Panc1 (cell line): Measurements from ENCODE around the gene MAP3K2. TPM values are rescaled to one million over a fixed set of nuclear protein-coding genes. Genes with fewer than 3 reads are reported as not detected.

Source experiments
- ATAC-seq: fragments of 200-7000 bp; cut with Tn5 transposase; 2 replicates; pipeline ENCODE4 v1.9.1; 2020; ENCODE audit warnings: mild to moderate bottlenecking, moderate library complexity
- BruUV-seq: library from RNA; stranded (reverse); fragments of 400-500 nt; replicated peaks from 2 replicates; lab custom pipeline; 2021; lab: Mats Ljungman, UMichigan
- CTCF ChIA-PET: fragments of 300-600 bp; sonication (Branson Sonifier 250); formaldehyde crosslinking; loops from one replicate; lab custom pipeline; 2022; ENCODE audit warnings: antibody characterized with exemption; lab: Charles Lee
- POLR2A ChIA-PET: fragments of 300-600 bp; sonication (Branson Sonifier 250); formaldehyde crosslinking; loops from one replicate; lab custom pipeline; 2022; ENCODE audit warnings: antibody characterized with exemption; lab: Charles Lee
- DNase-seq: peaks from one replicate; pipeline ENCODE4 v3.0.0-alpha.2; 2010; ENCODE audit warnings: low read depth, low spot score
- H3K27ac ChIP-seq: 2 replicates; pipeline ENCODE4 v1.5.1; 2011; ENCODE audit warnings: mild to moderate bottlenecking, low read length, inconsistent platforms
- H3K27me3 ChIP-seq: fragments of 200-500 bp; sonication (Bioruptor generic); 2 replicates; pipeline ENCODE4 v1.6.0; 2014; ENCODE audit warnings: low read length, inconsistent platforms; ENCODE audit not compliant: control insufficient read depth, insufficient read depth
- H3K36me3 ChIP-seq: fragments of 200-500 bp; sonication (Bioruptor generic); 2 replicates; pipeline ENCODE4 v1.5.1; 2014; ENCODE audit warnings: inconsistent platforms, mild to moderate bottlenecking, low read length, moderate library complexity; ENCODE audit not compliant: control insufficient read depth, insufficient read depth
- H3K4me1 ChIP-seq: 2 replicates; pipeline ENCODE4 v1.5.1; 2011; ENCODE audit warnings: inconsistent platforms, mild to moderate bottlenecking, low read length, moderate library complexity; ENCODE audit not compliant: control insufficient read depth, insufficient read depth
- H3K4me3 ChIP-seq, 2 experiments: 2 replicates each; pipeline ENCODE4 v1.5.1; 2011 to 2012; ENCODE audit warnings: low read depth in 2 of 2, low read length in 2 of 2, mild to moderate bottlenecking in 2 of 2, inconsistent platforms in 1 of 2, moderate library complexity in 1 of 2
- H3K9me3 ChIP-seq: fragments of 200-500 bp; sonication (Bioruptor generic); 2 replicates; pipeline ENCODE4 v1.5.1; 2014; ENCODE audit warnings: low read depth, mild to moderate bottlenecking, inconsistent platforms, low read length, moderate library complexity; ENCODE audit not compliant: control insufficient read depth, insufficient read depth
- CTCF ChIP-seq: fragments of 450-650 bp; IDR thresholded peaks from 2 replicates; pipeline ENCODE4 v1.5.1; 2017; ENCODE audit warnings: mild to moderate bottlenecking
- POLR2AphosphoS5 ChIP-seq: IDR thresholded peaks from 2 replicates; pipeline ENCODE4 v1.6.1; 2012; ENCODE audit warnings: mild to moderate bottlenecking, low read depth, low read length, moderate library complexity
- REST ChIP-seq, 2 experiments: IDR thresholded peaks; 2 replicates each; pipeline ENCODE4 v1.6.1; 2011 to 2012; ENCODE audit warnings: low read depth in 2 of 2, control low read depth in 1 of 2, low read length in 1 of 2, mild to moderate bottlenecking in 1 of 2, moderate library complexity in 1 of 2; ENCODE audit not compliant: insufficient read depth in 1 of 2
- SIN3A ChIP-seq: IDR thresholded peaks from 2 replicates; pipeline ENCODE4 v1.6.1; 2012; ENCODE audit warnings: low read depth, mild to moderate bottlenecking, low read length, moderate library complexity, borderline replicate concordance; ENCODE audit not compliant: insufficient read depth
- TCF7L2 ChIP-seq: IDR thresholded peaks from 2 replicates; pipeline ENCODE4 v1.6.1; 2011; ENCODE audit warnings: mild to moderate bottlenecking, low read depth, low read length, inconsistent platforms
- in situ Hi-C: cut with HindIII; loops from 2 replicates; pipeline ENCODE4 v1.10.0; 2016; ENCODE audit warnings: low sequenced_read_pairs, low pct_unique_long_range_greater_than_20kb
- intact Hi-C: fragments of 100-400 bp; cut with micrococcal nuclease; formaldehyde crosslinking; loops from one replicate; pipeline ENCODE4 v1.10.0; 2022; ENCODE audit not compliant: unreplicated experiment
- total RNA-seq: library from RNA; stranded (reverse); gene quantifications from one replicate; pipeline ENCODE4 v1.2.1, GENCODE V29; 2021; ENCODE audit not compliant: unreplicated experiment

MAP3K2 gene
- total RNA-seq, 1 experiment from 2014 or later, result 70.6 TPM

GRCh38 chr2:127423880-127424279 is 36.1 kb upstream of the MAP3K2 start:
- ATAC-seq, result no peak
- POLR2A ChIA-PET, result no interaction called here
- H3K4me1 ChIP-seq, result peaks cover 16% of the 10 kb centered on the region
- no peak for DNase-seq
- H3K36me3 ChIP-seq, result no peaks in the 10 kb centered on the region
- peak overlapping the region; percentile 43 to 49 for H3K4me3 ChIP-seq
- no peak overlapping the region for H3K27ac ChIP-seq
- CTCF ChIA-PET, result no interaction called here
- no TSS peak for BruUV-seq
- no peaks in the 10 kb centered on the region for H3K9me3 ChIP-seq
- intact Hi-C loops, result no loop called here
- in situ Hi-C loops, result no loop called here
- no peak for TF ChIP-seq CTCF
- TF ChIP-seq SIN3A, result no peak
- H3K27me3 ChIP-seq, result peaks cover 3% of the 10 kb centered on the region; the same call in 1 of the 2 replicates

GRCh38 chr2:127423478-127423843 is 35.7 kb upstream of the MAP3K2 start:
- DNase-seq (no peak), ATAC-seq (peak; percentile 44)
- Histone ChIP-seq H3K27ac (no peak overlapping the region), H3K4me3 (peak overlapping the region; percentile 43 to 49), H3K9me3 (no peaks in the 10 kb centered on the region), H3K36me3 (no peaks in the 10 kb centered on the region), H3K27me3 (peaks cover 3% of the 10 kb centered on the region; the same call in 1 of the 2 replicates), H3K4me1 (peaks cover 19% of the 10 kb centered on the region)
- in situ Hi-C loops, result no loop called here
- CTCF ChIA-PET, result no interaction called here
- POLR2A ChIA-PET, result no interaction called here
- intact Hi-C loops, result no loop called here
- no peak for TF ChIP-seq REST (IDR thresholded peaks at IDR 0.05; ENCODE audit: insufficient read depth in 1 of 2, low read depth in 2 of 2, low read length in 1 of 2)
- TF ChIP-seq SIN3A, result no peak
- no peak for TF ChIP-seq TCF7L2
- no peak for TF ChIP-seq POLR2AphosphoS5
- TF ChIP-seq CTCF, result no peak
- no TSS peak for BruUV-seq
